HG02642 (cell line): Measurements from ENCODE around the gene FAM110A.
"Not testable (repeated sequence)": the region's sequence is repeated elsewhere in the genome, so short reads cannot be mapped to it uniquely, and the experiment has no call there.

ENCODE experiments used
- ATAC-seq: cut with Tn5 transposase; IDR thresholded peaks from one replicate; pipeline ENCODE4 v1.9.1; 2021; ENCODE audit warnings: mild to moderate bottlenecking; ENCODE audit not compliant: unreplicated experiment, poor library complexity

Gene FAM110A

DNA sequence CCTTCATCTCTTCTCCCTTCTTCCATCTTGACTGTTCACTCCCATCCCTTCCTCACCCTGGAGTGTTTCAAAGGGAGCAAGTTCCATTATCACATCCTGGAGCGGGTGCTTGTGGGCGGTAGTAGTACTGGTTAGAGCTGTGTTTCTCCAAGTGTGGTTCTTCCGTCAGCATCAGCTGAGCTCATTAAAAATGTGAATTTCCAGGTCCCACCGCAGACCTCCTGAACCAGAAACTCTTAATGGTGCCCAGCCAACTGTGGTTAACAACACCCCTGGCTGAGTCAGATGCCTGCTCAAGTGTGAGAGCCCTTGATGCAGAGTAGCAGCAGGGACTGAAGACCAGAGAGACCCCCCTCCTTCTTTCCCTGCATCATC, 58.2 kb downstream of the FAM110A start:
- ATAC-seq, result no peak

DNA sequence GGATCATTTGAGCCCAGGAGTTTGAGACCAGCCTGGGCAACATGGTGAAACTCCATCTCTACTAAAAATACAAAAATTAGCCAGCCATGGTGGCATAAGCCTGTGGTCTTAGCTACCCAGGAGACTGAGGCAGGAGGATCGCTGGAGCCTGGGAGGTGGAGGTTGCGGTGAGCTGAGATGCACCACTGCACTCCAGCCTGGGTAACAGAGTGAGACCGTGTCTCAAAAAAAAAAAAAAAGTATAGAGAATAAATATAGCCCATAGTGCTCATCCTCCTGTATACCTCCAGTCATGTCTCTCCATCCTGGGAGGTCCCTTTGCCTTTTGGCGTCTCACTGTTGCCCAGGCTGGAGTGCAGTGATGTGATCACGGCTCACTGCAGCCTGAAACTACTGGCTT, 58.9 kb downstream of the FAM110A start:
- ATAC-seq, result not testable (repeated sequence)
